ENCODE data around the gene HYLS1.
"Not testable (repeated sequence)": the region's sequence is repeated elsewhere in the genome, so short reads cannot be mapped to it uniquely, and the experiment has no call there.

The HYLS1 gene

DNA sequence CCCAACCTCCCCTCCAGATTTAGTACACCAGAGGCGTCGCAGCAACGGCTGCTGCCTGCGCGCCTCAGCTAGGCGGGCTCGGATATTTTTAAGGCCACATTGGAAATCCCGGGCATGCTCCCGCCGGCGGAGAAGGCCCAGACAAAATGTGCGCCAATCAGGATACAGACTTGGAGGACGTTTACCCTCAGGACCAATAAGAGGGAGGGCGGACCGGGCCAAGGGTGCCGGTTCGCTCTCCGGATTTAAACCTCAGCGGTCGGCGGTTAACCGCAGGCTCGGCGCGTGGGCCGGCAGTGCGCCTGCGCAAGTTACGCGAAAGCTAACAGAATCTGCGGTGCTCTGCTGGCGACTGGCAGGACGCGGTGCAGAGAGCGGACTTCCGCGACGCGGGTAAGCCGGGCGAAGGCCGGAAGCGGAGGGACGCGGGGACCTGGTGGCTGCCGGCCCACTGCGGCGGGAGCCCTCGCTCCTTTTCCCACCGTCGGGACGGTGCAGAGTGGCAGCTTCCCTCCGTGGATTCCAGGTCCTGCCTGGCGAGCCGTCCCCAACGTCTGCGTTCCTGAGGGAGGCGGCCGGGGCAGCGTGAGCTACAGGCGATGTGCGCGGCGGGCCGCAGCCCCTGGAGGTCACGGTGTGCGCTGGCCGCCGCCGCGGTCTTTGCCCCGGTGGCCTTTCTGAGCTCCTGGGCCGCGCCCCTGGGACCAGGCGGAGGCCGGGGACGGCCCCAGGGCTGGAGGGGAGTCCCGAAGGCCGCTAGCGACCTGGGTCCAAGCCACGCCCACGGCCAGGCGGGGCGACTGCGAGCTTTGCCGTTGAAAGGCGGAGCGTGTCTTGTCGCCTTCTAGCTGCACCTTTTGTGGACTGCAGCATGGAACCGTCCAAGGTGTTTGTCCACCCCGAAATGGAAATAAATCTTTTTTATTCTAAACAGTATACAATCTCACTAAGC, at the start of gene HYLS1:
Gene HYLS1 (plus strand): TSS at position 296 of the 952 bp plus-strand sequence. CDS start 11,701 bp downstream, outside the sequence.
- peak; percentile 86 for DNase-seq (ENCODE audit: extremely low spot score)
- ChIA-PET POLR2A (interaction anchor here (0.7 to 2.1 kb wide), 15 partner anchors 9 to 960 kb away, joined by 3 to 28 read pairs (median 3); partner anchors contain the start of gene PUS3), CTCF (interaction anchor here (0.6 to 1.2 kb wide), 4 partner anchors 8 to 395 kb away, joined by 3 to 5 read pairs (median 4); partner anchors contain the start of gene PUS3)
- no peak for TF ChIP-seq SP1 (IDR thresholded peaks at IDR 0.05)
- TF ChIP-seq PKNOX1 (IDR thresholded peaks at IDR 0.05), result no peak
- TF ChIP-seq FOXA1 (IDR thresholded peaks at IDR 0.05), result no peak
- TF ChIP-seq HDGF (IDR thresholded peaks at IDR 0.05; ENCODE audit: borderline replicate concordance), result no peak
- no peak for TF ChIP-seq LEF1 (IDR thresholded peaks at IDR 0.05; ENCODE audit: borderline replicate concordance)
- TF ChIP-seq SUZ12 (IDR thresholded peaks at IDR 0.05), result no peak
- peak; percentile 60 for TF ChIP-seq ELF4 (IDR thresholded peaks at IDR 0.05)
- no peak for TF ChIP-seq ZNF384 (IDR thresholded peaks at IDR 0.05)
- no peak for TF ChIP-seq FOXK2 (IDR thresholded peaks at IDR 0.05)
- TF ChIP-seq TARDBP (IDR thresholded peaks at IDR 0.05), result no peak
- TF ChIP-seq FOXM1 (IDR thresholded peaks at IDR 0.05; ENCODE audit: borderline replicate concordance), result peak; percentile 99
- TF ChIP-seq L3MBTL2 (conservative IDR thresholded peaks at IDR 0.05), result peak; percentile 93

GRCh38 chr11:125842321-125842948, 45.0 kb upstream of the HYLS1 start:
- no peak for TF ChIP-seq FOXA1 (IDR thresholded peaks at IDR 0.05)
- no peak for TF ChIP-seq ELF4 (IDR thresholded peaks at IDR 0.05)
- no peak for TF ChIP-seq L3MBTL2 (conservative IDR thresholded peaks at IDR 0.05)
- TF ChIP-seq NFRKB (IDR thresholded peaks at IDR 0.05), result no peak
- TF ChIP-seq BHLHE40 (IDR thresholded peaks at IDR 0.05; ENCODE audit: borderline replicate concordance), result no peak
- TF ChIP-seq HDGF (IDR thresholded peaks at IDR 0.05; ENCODE audit: borderline replicate concordance), result no peak
- TF ChIP-seq SP1 (IDR thresholded peaks at IDR 0.05), result no peak
- TF ChIP-seq CTBP1 (IDR thresholded peaks at IDR 0.05; ENCODE audit: borderline replicate concordance), result no peak
- no peak for TF ChIP-seq ARNT (IDR thresholded peaks at IDR 0.05)
- TF ChIP-seq PKNOX1 (IDR thresholded peaks at IDR 0.05), result no peak
- no peak for TF ChIP-seq FOXK2 (IDR thresholded peaks at IDR 0.05)
- TF ChIP-seq FOXM1 (IDR thresholded peaks at IDR 0.05; ENCODE audit: borderline replicate concordance), result no peak
- TF ChIP-seq LEF1 (IDR thresholded peaks at IDR 0.05; ENCODE audit: borderline replicate concordance), result no peak
- TF ChIP-seq TARDBP (IDR thresholded peaks at IDR 0.05), result no peak
- no peak for TF ChIP-seq SUZ12 (IDR thresholded peaks at IDR 0.05)
- POLR2A ChIA-PET, result no interaction called here
- no peak for DNase-seq (ENCODE audit: extremely low spot score)
- CTCF ChIA-PET, result no interaction called here

DNA sequence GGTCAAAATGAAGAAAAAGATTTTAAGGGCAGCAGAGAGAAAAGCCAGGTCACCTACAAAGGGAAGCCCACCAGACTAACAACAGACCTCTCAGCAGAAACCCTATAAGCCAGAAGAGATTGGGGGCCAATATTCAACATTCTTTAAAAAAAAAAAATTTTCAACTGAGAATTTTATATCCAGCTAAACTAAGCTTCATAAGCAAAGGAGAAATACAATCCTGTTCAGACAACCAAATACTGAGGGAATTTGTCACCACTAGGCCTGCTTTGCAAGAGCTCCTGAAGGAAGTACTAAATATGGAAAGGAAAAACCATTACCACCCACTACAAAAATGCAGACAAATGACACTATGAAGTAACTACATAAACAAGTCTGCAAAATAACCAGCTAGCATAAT, 41.3 kb upstream of the HYLS1 start:
- DNase-seq (ENCODE audit: extremely low spot score), result no peak
- CTCF ChIA-PET, result no interaction called here
- POLR2A ChIA-PET, result no interaction called here
- no peak for TF ChIP-seq ZNF384 (IDR thresholded peaks at IDR 0.05)
- no peak for TF ChIP-seq TARDBP (IDR thresholded peaks at IDR 0.05)
- no peak for TF ChIP-seq HDGF (IDR thresholded peaks at IDR 0.05; ENCODE audit: borderline replicate concordance)
- no peak for TF ChIP-seq CTBP1 (IDR thresholded peaks at IDR 0.05; ENCODE audit: borderline replicate concordance)
- no peak for TF ChIP-seq ARNT (IDR thresholded peaks at IDR 0.05)
- TF ChIP-seq SP1 (IDR thresholded peaks at IDR 0.05), result no peak
- TF ChIP-seq PKNOX1 (IDR thresholded peaks at IDR 0.05), result no peak

DNA sequence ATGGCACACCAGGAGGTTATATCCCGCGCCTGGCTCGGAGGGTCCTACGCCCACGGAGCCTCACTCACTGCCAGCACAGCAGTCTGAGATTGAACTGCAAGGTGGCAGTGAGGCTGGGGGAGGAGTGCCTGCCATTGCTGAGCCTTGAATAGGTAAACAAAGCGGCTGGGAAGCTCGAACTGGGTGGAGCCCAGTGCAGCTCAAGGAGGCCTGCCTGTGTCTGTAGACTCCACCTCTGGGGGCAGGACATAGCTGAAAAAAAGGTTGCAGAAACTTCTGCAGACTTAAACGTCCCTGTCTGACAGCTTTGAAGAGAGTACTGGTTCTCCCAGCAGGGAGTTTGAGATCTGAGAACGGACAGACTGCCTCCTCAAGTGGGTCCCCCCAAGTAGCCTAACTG, 29.8 kb upstream of the HYLS1 start:
- CTCF ChIA-PET; POLR2A ChIA-PET; DNase-seq (ENCODE audit: extremely low spot score): not testable (repeated sequence)

DNA sequence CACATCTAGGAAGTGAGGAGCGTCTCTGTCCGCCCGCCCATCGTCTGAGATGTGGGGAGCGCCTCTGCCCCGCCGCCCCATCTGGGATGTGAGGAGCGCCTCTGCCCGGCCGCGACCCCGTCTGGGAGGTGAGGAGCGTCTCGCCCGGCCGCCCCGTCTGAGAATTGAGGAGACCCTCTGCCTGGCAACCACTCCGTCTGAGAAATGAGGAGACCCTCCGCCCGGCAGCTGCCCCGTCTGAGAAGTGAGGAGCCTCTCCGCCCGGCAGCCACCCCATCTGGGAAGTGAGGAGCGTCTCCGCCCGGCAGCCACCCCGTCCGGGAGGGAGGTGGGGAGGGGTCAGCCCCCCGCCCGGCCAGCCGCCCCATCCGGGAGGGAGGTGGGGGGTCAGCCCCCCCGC, 24.7 kb upstream of the HYLS1 start:
- CTCF ChIA-PET; DNase-seq (ENCODE audit: extremely low spot score); POLR2A ChIA-PET: not testable (repeated sequence)

GRCh38 chr11:125865354-125865753, 22.1 kb upstream of the HYLS1 start:
- CTCF ChIA-PET; DNase-seq (ENCODE audit: extremely low spot score); POLR2A ChIA-PET: not testable (repeated sequence)

DNA sequence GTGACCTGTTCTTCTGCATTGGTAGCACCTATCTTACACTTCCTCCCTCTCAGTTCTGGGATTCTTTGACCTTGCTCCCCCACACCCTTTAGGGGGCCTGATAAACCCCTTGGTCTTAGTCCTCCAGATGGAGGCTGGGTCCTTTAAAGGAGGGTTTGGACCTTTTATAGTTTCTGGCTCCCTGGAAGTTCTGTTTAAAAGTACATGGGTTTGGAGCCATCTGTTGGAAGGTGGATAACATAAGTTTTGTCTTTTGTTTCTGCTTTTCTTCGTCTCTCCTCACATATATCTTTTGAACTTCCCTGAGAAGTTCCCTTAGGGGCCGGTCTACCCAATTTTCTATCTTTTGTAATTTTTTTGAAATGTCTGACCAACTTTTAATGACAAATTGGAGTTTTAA, 17.9 kb upstream of the HYLS1 start:
- DNase-seq (ENCODE audit: extremely low spot score), result no peak
- ChIA-PET POLR2A (no interaction called here), CTCF (interaction anchor here (0.7 kb wide), 1 partner anchor 23 kb away, joined by 3 read pairs; no protein-coding TSS in a partner anchor)
- TF ChIP-seq ELF4 (IDR thresholded peaks at IDR 0.05) (no peak), L3MBTL2 (conservative IDR thresholded peaks at IDR 0.05) (no peak), FOXM1 (IDR thresholded peaks at IDR 0.05; ENCODE audit: borderline replicate concordance) (no peak), SUZ12 (IDR thresholded peaks at IDR 0.05) (no peak), PKNOX1 (IDR thresholded peaks at IDR 0.05) (no peak), FOXK2 (IDR thresholded peaks at IDR 0.05) (no peak), NFRKB (IDR thresholded peaks at IDR 0.05) (no peak), ARNT (IDR thresholded peaks at IDR 0.05) (no peak), ZNF384 (IDR thresholded peaks at IDR 0.05) (no peak), HDGF (IDR thresholded peaks at IDR 0.05; ENCODE audit: borderline replicate concordance) (no peak), SP1 (IDR thresholded peaks at IDR 0.05) (no peak), CTBP1 (IDR thresholded peaks at IDR 0.05; ENCODE audit: borderline replicate concordance) (no peak)

Measured in HEK293T (cell line).